Measurements from ENCODE around the gene GFRAL. TPM values are rescaled to one million over a fixed set of nuclear protein-coding genes. Genes with fewer than 3 reads are reported as not detected.
"Not testable (repeated sequence)": the region's sequence is repeated elsewhere in the genome, so short reads cannot be mapped to it uniquely, and the experiment has no call there.

GFRAL gene
- total and polyA plus RNA-seq, 12 donors: not detected

DNA sequence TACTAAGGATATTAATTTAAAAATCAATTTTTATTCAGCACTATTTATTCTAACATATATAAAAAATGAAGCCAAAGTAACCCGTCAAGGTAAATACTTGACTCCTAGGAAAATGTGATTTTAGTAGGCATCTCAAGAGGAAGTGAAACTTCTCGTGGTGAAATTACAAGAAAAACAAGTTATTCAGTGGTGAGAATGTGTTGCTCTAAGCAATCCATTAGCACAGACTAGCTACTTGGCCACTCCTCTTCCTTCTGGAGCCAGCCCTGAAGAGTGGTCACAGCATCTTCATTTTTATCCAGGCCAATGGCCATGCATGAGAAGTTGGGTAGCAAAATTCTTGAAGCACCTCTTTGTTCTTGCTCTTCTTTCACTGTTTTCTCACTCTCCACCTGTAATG is 40.4 kb upstream of the GFRAL start:
- H3K4me1 ChIP-seq: no peaks in the 10 kb centered on the region
- TF ChIP-seq, protein P1, sequence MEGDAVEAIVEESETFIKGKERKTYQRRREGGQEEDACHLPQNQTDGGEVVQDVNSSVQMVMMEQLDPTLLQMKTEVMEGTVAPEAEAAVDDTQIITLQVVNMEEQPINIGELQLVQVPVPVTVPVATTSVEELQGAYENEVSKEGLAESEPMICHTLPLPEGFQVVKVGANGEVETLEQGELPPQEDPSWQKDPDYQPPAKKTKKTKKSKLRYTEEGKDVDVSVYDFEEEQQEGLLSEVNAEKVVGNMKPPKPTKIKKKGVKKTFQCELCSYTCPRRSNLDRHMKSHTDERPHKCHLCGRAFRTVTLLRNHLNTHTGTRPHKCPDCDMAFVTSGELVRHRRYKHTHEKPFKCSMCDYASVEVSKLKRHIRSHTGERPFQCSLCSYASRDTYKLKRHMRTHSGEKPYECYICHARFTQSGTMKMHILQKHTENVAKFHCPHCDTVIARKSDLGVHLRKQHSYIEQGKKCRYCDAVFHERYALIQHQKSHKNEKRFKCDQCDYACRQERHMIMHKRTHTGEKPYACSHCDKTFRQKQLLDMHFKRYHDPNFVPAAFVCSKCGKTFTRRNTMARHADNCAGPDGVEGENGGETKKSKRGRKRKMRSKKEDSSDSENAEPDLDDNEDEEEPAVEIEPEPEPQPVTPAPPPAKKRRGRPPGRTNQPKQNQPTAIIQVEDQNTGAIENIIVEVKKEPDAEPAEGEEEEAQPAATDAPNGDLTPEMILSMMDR (IDR thresholded peaks at IDR 0.05): no peak
- ATAC-seq (no peak), DNase-seq (no peak)
- no peak overlapping the region for H3K4me3 ChIP-seq
- no peaks in the 10 kb centered on the region for H3K27me3 ChIP-seq
- intact Hi-C loops (cut with DNase I): loop anchor here in 2 of 10 donors (10.0 kb wide), 2 partner anchors 608 to 668 kb away; no protein-coding TSS in a partner anchor
- no peaks in the 10 kb centered on the region for H3K36me3 ChIP-seq
- H3K27ac ChIP-seq: no peak overlapping the region
- 75 to 89% methylated on average over 2 of the region's 2 CpGs for WGBS, 2 donors
- no peaks in the 10 kb centered on the region for H3K9me3 ChIP-seq

DNA sequence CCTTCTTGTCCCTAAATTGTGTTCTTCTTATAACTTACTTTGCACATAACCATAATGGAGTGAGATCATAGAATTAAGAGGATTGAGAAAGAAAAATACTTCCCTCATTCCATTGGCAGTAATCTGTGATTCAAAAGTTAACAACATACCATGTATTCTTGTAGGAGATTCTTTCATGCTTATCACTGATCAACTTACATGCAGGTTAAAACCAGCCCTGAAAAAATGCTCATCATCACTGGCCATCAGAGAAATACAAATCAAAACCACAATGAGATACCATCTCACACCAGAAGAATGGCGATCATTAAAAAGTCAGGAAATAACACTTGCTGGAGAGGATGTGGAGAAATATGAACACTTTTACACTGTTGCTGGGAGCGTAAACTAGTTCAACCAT is 36.5 kb upstream of the GFRAL start:
- 86 to 89% methylated on average over 2 of the region's 2 CpGs for WGBS, 2 donors
- no peak for ATAC-seq
- DNase-seq: no peak
- intact Hi-C loops (cut with DNase I): loop anchor here in 1 of 10 donors (10.0 kb wide), 1 partner anchor 664 kb away; no protein-coding TSS in a partner anchor
- no peaks in the 10 kb centered on the region for H3K27me3 ChIP-seq
- H3K27ac ChIP-seq: no peak overlapping the region
- TF ChIP-seq, protein P1 (IDR thresholded peaks at IDR 0.05): no peak
- no peaks in the 10 kb centered on the region for H3K4me1 ChIP-seq
- H3K4me3 ChIP-seq: no peak overlapping the region
- no peaks in the 10 kb centered on the region for H3K36me3 ChIP-seq
- H3K9me3 ChIP-seq: no peaks in the 10 kb centered on the region

DNA sequence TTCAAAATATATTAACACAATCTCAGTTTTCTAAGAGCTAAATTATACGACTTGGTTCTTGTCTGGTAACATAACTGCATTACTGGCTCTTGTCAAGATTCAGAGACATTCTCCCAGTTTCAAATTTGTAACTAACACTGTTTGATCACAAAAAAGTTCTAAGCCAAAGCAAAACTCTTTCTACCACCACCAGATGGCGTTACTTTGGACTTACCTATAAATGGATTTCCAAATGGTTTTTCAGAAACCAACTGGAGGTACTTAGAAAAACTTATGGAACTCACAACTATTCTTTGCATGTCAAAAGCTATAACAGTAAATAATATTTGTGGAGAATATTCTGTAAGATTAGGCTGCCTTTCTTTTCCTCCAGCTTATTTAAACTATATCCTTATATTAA is 34.2 kb upstream of the GFRAL start:
- ATAC-seq: no peak
- intact Hi-C loops (cut with DNase I): loop anchor here in 1 of 10 donors (10.0 kb wide), 1 partner anchor 662 kb away; no protein-coding TSS in a partner anchor
- no peak overlapping the region for H3K4me3 ChIP-seq
- no peaks in the 10 kb centered on the region for H3K27me3 ChIP-seq
- DNase-seq: no peak
- H3K4me1 ChIP-seq: no peaks in the 10 kb centered on the region
- 49 to 55% methylated on average over 2 of the region's 2 CpGs for WGBS, 2 donors
- no peaks in the 10 kb centered on the region for H3K36me3 ChIP-seq
- peaks cover 0 to 16% (median 0%) of the 10 kb centered on the region in 11 donors for H3K9me3 ChIP-seq
- TF ChIP-seq, protein P1 (IDR thresholded peaks at IDR 0.05): peak in 2 of 9 donors; percentile 24 to 31
- H3K27ac ChIP-seq: no peak overlapping the region

DNA sequence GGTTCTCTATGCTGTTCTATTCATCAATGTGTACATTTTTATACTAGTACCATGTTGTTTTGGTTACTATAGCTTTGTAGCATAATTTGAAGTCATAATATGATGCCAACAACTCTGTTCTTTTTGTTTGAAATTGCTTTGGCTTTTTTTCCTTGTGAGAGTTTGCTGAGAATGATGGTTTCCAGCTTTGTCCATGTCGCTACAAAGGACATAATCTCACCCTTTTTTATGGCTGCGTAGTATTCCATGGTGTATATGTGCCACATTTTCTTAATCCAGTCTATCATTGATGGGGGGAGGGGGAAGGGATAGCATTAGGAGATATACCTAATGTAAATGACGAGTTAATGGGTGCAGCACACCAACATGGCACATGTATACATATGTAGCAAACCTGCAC is 30.1 kb upstream of the GFRAL start:
- peaks cover 0 to 16% (median 0%) of the 10 kb centered on the region in 11 donors for H3K9me3 ChIP-seq
- not testable (repeated sequence) for H3K4me3 ChIP-seq, H3K27ac ChIP-seq, H3K4me1 ChIP-seq, H3K36me3 ChIP-seq, H3K27me3 ChIP-seq, ATAC-seq, DNase-seq
- WGBS, 2 donors: 86 to 99% methylated on average over 3 of the region's 3 CpGs
- intact Hi-C loops (cut with DNase I): loop anchor here in 1 of 10 donors (10.0 kb wide), 1 partner anchor 658 kb away; no protein-coding TSS in a partner anchor

DNA sequence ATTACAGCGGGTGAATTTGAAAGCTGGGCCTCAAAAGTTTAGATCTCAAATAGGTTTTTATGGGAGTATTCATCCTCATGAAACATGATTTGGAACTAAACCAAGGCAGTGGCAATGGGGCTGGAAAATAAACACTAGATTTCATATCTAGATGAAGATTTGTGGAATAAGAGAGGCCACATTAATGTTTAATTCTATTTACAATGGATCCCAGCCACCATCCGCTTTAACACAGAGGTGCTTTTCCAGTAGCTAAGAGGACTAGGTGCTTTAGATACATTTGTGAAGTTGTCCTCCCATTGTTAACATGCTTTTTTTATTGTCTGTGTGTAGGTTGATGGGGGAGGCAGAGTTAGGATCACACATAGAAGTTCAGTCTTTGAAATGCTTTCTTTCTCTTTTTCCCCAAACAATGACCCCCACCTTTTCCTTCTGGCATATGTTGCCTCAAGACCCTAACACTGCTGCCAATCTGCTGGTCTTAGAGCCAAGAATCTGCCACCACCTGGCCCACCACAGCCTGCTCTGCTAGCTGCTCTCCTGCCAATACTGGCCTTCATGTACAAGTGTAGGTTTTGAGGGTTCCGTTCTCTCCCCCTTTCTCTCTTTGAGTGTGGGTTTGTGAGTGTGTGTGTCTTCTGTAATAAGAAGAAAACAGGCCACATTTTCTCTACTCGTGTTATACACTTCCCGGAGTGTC is 27.8 kb upstream of the GFRAL start:
- H3K27ac ChIP-seq: no peak overlapping the region
- no peak for DNase-seq
- ATAC-seq: no peak
- no peaks in the 10 kb centered on the region for H3K4me1 ChIP-seq
- intact Hi-C loops (cut with DNase I): loop anchor here in 1 of 10 donors (10.0 kb wide), 1 partner anchor 655 kb away; no protein-coding TSS in a partner anchor
- no peak overlapping the region for H3K4me3 ChIP-seq
- TF ChIP-seq, protein P1 (IDR thresholded peaks at IDR 0.05): no peak
- H3K27me3 ChIP-seq: no peaks in the 10 kb centered on the region
- no peaks in the 10 kb centered on the region for H3K36me3 ChIP-seq
- WGBS, 2 donors: 80 to 89% methylated on average over 5 of the region's 5 CpGs
- peaks cover 0 to 16% (median 0%) of the 10 kb centered on the region in 11 donors for H3K9me3 ChIP-seq
